GM23338 (cell line): ENCODE results near the gene GRK3.

ENCODE experiments used
- CREB1 ChIP-seq: fragments of 250-450 bp; sonication (Bioruptor Pico); IDR thresholded peaks from 2 replicates; pipeline ENCODE4 v1.5.0; 2020; ENCODE audit warnings: low read depth, mild to moderate bottlenecking, moderate library complexity
- EZH2 ChIP-seq: fragments of 200-600 bp; sonication (generic); IDR thresholded peaks from one replicate; pipeline ENCODE4 v1.8.0; 2017; ENCODE audit warnings: antibody characterized with exemption, mild to moderate bottlenecking, low read depth; ENCODE audit not compliant: unreplicated experiment
- EZH2phosphoT487 ChIP-seq: fragments of 200-600 bp; sonication (generic); IDR thresholded peaks from one replicate; pipeline ENCODE4 v1.8.1; 2018; ENCODE audit warnings: antibody characterized with exemption; ENCODE audit not compliant: unreplicated experiment
- JUNB ChIP-seq: IDR thresholded peaks from one replicate; pipeline ENCODE4 v1.6.1; 2016; ENCODE audit warnings: antibody characterized with exemption; ENCODE audit not compliant: unreplicated experiment
- POLR2AphosphoS5 ChIP-seq: IDR thresholded peaks from 2 replicates; pipeline ENCODE4 v1.6.1; 2016; ENCODE audit warnings: antibody characterized with exemption, low read depth
- TF ChIP-seq, protein P1 (sequence below), 2 experiments: fragments of 200-600 bp in 1 of 2; sonication (generic) in 1 of 2; conservative IDR thresholded peaks; 2 replicates each; pipeline versions ENCODE4 v1.5.1 to v1.6.1; 2016 to 2017; ENCODE audit warnings: antibody characterized with exemption in 2 of 2, low read depth in 2 of 2, mild to moderate bottlenecking in 2 of 2, moderate library complexity in 1 of 2
- TF ChIP-seq, protein P2 (sequence below): IDR thresholded peaks from one replicate; pipeline ENCODE4 v1.6.1; 2018; ENCODE audit warnings: antibody characterized with exemption; ENCODE audit not compliant: unreplicated experiment

DNA sequence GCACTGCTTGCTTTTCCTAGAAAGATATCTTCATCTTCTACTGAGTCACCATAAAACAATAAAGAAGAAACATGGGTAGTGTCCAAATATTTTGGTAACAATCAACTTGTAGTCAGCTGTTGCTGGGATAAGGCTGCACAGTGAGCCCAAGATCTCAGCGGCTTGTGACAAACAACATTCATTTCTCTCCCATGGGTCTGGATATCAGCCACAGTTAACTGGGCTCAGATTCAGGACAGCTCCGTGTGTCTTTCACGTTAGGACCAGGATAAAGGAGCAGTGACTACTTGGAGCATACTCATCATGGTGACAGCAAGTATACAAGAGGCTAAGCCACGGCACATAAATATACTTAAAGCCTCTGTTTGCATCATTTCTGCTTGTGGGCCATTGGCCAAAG, 27.9 kb upstream of the GRK3 start:
- no peak for TF ChIP-seq EZH2
- no peak for TF ChIP-seq POLR2AphosphoS5
- TF ChIP-seq, protein P1, sequence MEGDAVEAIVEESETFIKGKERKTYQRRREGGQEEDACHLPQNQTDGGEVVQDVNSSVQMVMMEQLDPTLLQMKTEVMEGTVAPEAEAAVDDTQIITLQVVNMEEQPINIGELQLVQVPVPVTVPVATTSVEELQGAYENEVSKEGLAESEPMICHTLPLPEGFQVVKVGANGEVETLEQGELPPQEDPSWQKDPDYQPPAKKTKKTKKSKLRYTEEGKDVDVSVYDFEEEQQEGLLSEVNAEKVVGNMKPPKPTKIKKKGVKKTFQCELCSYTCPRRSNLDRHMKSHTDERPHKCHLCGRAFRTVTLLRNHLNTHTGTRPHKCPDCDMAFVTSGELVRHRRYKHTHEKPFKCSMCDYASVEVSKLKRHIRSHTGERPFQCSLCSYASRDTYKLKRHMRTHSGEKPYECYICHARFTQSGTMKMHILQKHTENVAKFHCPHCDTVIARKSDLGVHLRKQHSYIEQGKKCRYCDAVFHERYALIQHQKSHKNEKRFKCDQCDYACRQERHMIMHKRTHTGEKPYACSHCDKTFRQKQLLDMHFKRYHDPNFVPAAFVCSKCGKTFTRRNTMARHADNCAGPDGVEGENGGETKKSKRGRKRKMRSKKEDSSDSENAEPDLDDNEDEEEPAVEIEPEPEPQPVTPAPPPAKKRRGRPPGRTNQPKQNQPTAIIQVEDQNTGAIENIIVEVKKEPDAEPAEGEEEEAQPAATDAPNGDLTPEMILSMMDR (conservative IDR thresholded peaks at IDR 0.05; ENCODE audit: low read depth in 2 of 2): no peak
- no peak for TF ChIP-seq EZH2phosphoT487
- TF ChIP-seq, protein P2, sequence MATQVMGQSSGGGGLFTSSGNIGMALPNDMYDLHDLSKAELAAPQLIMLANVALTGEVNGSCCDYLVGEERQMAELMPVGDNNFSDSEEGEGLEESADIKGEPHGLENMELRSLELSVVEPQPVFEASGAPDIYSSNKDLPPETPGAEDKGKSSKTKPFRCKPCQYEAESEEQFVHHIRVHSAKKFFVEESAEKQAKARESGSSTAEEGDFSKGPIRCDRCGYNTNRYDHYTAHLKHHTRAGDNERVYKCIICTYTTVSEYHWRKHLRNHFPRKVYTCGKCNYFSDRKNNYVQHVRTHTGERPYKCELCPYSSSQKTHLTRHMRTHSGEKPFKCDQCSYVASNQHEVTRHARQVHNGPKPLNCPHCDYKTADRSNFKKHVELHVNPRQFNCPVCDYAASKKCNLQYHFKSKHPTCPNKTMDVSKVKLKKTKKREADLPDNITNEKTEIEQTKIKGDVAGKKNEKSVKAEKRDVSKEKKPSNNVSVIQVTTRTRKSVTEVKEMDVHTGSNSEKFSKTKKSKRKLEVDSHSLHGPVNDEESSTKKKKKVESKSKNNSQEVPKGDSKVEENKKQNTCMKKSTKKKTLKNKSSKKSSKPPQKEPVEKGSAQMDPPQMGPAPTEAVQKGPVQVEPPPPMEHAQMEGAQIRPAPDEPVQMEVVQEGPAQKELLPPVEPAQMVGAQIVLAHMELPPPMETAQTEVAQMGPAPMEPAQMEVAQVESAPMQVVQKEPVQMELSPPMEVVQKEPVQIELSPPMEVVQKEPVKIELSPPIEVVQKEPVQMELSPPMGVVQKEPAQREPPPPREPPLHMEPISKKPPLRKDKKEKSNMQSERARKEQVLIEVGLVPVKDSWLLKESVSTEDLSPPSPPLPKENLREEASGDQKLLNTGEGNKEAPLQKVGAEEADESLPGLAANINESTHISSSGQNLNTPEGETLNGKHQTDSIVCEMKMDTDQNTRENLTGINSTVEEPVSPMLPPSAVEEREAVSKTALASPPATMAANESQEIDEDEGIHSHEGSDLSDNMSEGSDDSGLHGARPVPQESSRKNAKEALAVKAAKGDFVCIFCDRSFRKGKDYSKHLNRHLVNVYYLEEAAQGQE: no peak
- no peak for TF ChIP-seq JUNB
- no peak for TF ChIP-seq CREB1
